H1 (cell line): ENCODE measurements around the gene RFNG. TPM values are rescaled to one million over a fixed set of nuclear protein-coding genes. Genes with fewer than 3 reads are reported as not detected.

Experiments
- CTCF ChIA-PET: fragments of 300-600 bp; sonication (Branson Sonifier 250); formaldehyde crosslinking; loops from one replicate; lab custom pipeline; 2021; ENCODE audit not compliant: partially characterized antibody; lab: Charles Lee
- POLR2A ChIA-PET: fragments of 300-600 bp; sonication (Branson Sonifier 250); formaldehyde crosslinking; loops from one replicate; lab custom pipeline; 2021; ENCODE audit warnings: inconsistent platforms; ENCODE audit not compliant: partially characterized antibody; lab: Charles Lee
- DNase-seq, 2 experiments: peaks; one replicate each; pipeline versions ENCODE4 v3.0.0 to v3.0.0-alpha.2; 2010 to 2022; ENCODE audit warnings: low spot score in 2 of 2, low read depth in 1 of 2, mixed read lengths in 1 of 2
- FAIRE-seq: peaks from 2 replicates; lab custom pipeline; 2011; peaks lifted over from hg19 to GRCh38; lab: Jason Lieb, UNC
- H2AFZ ChIP-seq: 2 replicates; pipeline ENCODE4 v1.8.1; 2012; ENCODE audit warnings: low read length, inconsistent platforms
- H2AK5ac ChIP-seq: 2 replicates; pipeline ENCODE4 v1.6.1; 2013; ENCODE audit warnings: low read depth, low read length
- H2BK120ac ChIP-seq: replicated peaks from 2 replicates; pipeline ENCODE3; 2013; ENCODE audit warnings: low read depth, low read length, inconsistent platforms
- H2BK12ac ChIP-seq: 2 replicates; pipeline ENCODE4 v1.6.1; 2013; ENCODE audit warnings: low read depth, low read length
- H2BK15ac ChIP-seq: 2 replicates; pipeline ENCODE4 v1.6.1; 2013; ENCODE audit warnings: low read length
- H2BK20ac ChIP-seq: 2 replicates; pipeline ENCODE4 v1.6.1; 2013; ENCODE audit warnings: low read length
- H2BK5ac ChIP-seq: 2 replicates; pipeline ENCODE4 v1.6.1; 2013; ENCODE audit warnings: low read depth, low read length
- H3K14ac ChIP-seq: 2 replicates; pipeline ENCODE4 v1.6.1; 2013; ENCODE audit warnings: inconsistent platforms; ENCODE audit not compliant: insufficient read length
- H3K18ac ChIP-seq: 2 replicates; pipeline ENCODE4 v1.6.1; 2013; ENCODE audit warnings: low read length; ENCODE audit errors: extremely low read depth
- H3K23ac ChIP-seq: 2 replicates; pipeline ENCODE4 v1.6.1; 2013; ENCODE audit warnings: inconsistent platforms; ENCODE audit not compliant: insufficient read length
- H3K23me2 ChIP-seq: 2 replicates; pipeline ENCODE4 v1.6.1; 2013; ENCODE audit warnings: low read depth, low read length
- H3K27ac ChIP-seq: 2 replicates; pipeline ENCODE4 v1.6.1; 2011; ENCODE audit warnings: low read depth, low read length, inconsistent platforms
- H3K27me3 ChIP-seq, 4 experiments: replicated peaks in 1 of 4; 1 replicate in 1 of 4; 2 replicates in 3 of 4; pipeline versions ENCODE4 v1.6.1 to v1.8.1; 2011 to 2013; ENCODE audit warnings: low read length in 3 of 4, mild to moderate bottlenecking in 3 of 4, inconsistent platforms in 2 of 4, mixed read lengths in 2 of 4, moderate library complexity in 1 of 4; ENCODE audit not compliant: control insufficient read depth in 3 of 4, insufficient read depth in 3 of 4; ENCODE audit errors: extremely low read depth in 1 of 4
- H3K36me3 ChIP-seq, 4 experiments: 2 replicates each; pipeline versions ENCODE4 v1.6.1 to v1.8.1; 2011 to 2013; ENCODE audit warnings: mild to moderate bottlenecking in 4 of 4, low read length in 3 of 4, moderate library complexity in 2 of 4, control low read depth in 1 of 4, inconsistent platforms in 1 of 4; ENCODE audit not compliant: insufficient read depth in 4 of 4, control insufficient read depth in 2 of 4
- H3K4ac ChIP-seq: replicated peaks from 2 replicates; pipeline ENCODE3; 2013; ENCODE audit warnings: low read length, low read depth, mixed read lengths, inconsistent platforms; ENCODE audit not compliant: insufficient read length
- H3K4me1 ChIP-seq, 4 experiments: replicated peaks in 1 of 4; 1 replicate in 1 of 4; 2 replicates in 3 of 4; pipeline versions ENCODE4 v1.6.1 to v1.8.1; 2011 to 2013; ENCODE audit warnings: low read length in 3 of 4, inconsistent platforms in 2 of 4, mixed read lengths in 1 of 4; ENCODE audit not compliant: insufficient read depth in 4 of 4, control insufficient read depth in 3 of 4
- H3K4me2 ChIP-seq, 2 experiments: 2 replicates each; pipeline versions ENCODE4 v1.6.1 to v1.8.1; 2011 to 2013; ENCODE audit warnings: low read depth in 2 of 2, low read length in 2 of 2, control low read depth in 1 of 2, inconsistent platforms in 1 of 2, mild to moderate bottlenecking in 1 of 2; ENCODE audit not compliant: insufficient read depth in 1 of 2
- H3K4me3 ChIP-seq, 4 experiments: fragments of 200-600, 300-600 bp in 1 of 4; sonication (generic), shearing (Covaris generic), sonication (Bioruptor Twin) in 1 of 4; 2 replicates each; pipeline versions ENCODE4 v1.5.1 to v1.8.1; 2011 to 2016; ENCODE audit warnings: low read length in 4 of 4, low read depth in 3 of 4, control low read depth in 2 of 4, inconsistent platforms in 2 of 4, mild to moderate bottlenecking in 2 of 4, mixed read lengths in 1 of 4, moderate library complexity in 1 of 4; ENCODE audit not compliant: insufficient read depth in 2 of 4; ENCODE audit errors: extremely low read depth in 1 of 4
- H3K56ac ChIP-seq: replicated peaks from 2 replicates; pipeline ENCODE3; 2013; ENCODE audit warnings: low read depth, mild to moderate bottlenecking, mixed read lengths, low read length, inconsistent platforms; ENCODE audit not compliant: insufficient read length
- H3K79me1 ChIP-seq: 2 replicates; pipeline ENCODE4 v1.6.1; 2013; ENCODE audit warnings: low read depth, low read length, control low read depth
- H3K79me2 ChIP-seq, 2 experiments: 2 replicates each; pipeline versions ENCODE4 v1.6.1 to v1.8.1; 2012 to 2013; ENCODE audit warnings: low read length in 2 of 2, mild to moderate bottlenecking in 2 of 2, inconsistent platforms in 1 of 2; ENCODE audit not compliant: insufficient read depth in 2 of 2, control insufficient read depth in 1 of 2
- H3K9ac ChIP-seq, 4 experiments: replicated peaks in 1 of 4; 1 replicate in 1 of 4; 2 replicates in 3 of 4; pipeline versions ENCODE4 v1.6.1 to v1.8.1; 2011 to 2013; ENCODE audit warnings: low read depth in 3 of 4, low read length in 3 of 4, control low read depth in 2 of 4, mild to moderate bottlenecking in 2 of 4, moderate library complexity in 2 of 4, inconsistent platforms in 1 of 4; ENCODE audit errors: extremely low read depth in 1 of 4
- H3K9me3 ChIP-seq, 2 experiments: 2 replicates each; pipeline versions ENCODE4 v1.6.1 to v1.8.1; 2012 to 2013; ENCODE audit warnings: mild to moderate bottlenecking in 2 of 2, moderate library complexity in 2 of 2, control low read depth in 1 of 2, inconsistent platforms in 1 of 2, low read depth in 1 of 2, low read length in 1 of 2, mixed read lengths in 1 of 2; ENCODE audit not compliant: insufficient read depth in 2 of 2
- H4K20me1 ChIP-seq, 2 experiments: replicated peaks in 1 of 2; 2 replicates each; pipeline versions ENCODE3 to v1.8.1; 2011 to 2013; ENCODE audit warnings: inconsistent platforms in 2 of 2, low read length in 2 of 2, mild to moderate bottlenecking in 1 of 2; ENCODE audit not compliant: insufficient read depth in 2 of 2, control insufficient read depth in 1 of 2
- H4K5ac ChIP-seq: 2 replicates; pipeline ENCODE4 v1.6.1; 2013; ENCODE audit warnings: low read length, low read depth, mixed read lengths, inconsistent platforms; ENCODE audit not compliant: insufficient read length
- H4K8ac ChIP-seq: 2 replicates; pipeline ENCODE4 v1.8.0; 2013; ENCODE audit warnings: mild to moderate bottlenecking, moderate library complexity, low read length, inconsistent platforms; ENCODE audit not compliant: insufficient read depth; ENCODE audit errors: extremely low read depth
- H4K91ac ChIP-seq: replicated peaks from 2 replicates; pipeline ENCODE3; 2013; ENCODE audit warnings: low read length, mixed read lengths, inconsistent platforms; ENCODE audit not compliant: insufficient read length
- ATF3 ChIP-seq: IDR thresholded peaks from 2 replicates; pipeline ENCODE4 v1.6.1; 2011; ENCODE audit warnings: low read depth, mild to moderate bottlenecking, low read length; ENCODE audit not compliant: insufficient read depth
- CBX5 ChIP-seq: fragments of 300-800, 300-1000 bp; sonication (generic); IDR thresholded peaks from 2 replicates; pipeline ENCODE4 v1.7.1; 2016; ENCODE audit warnings: antibody characterized with exemption, low read length, low read depth
- CHD1 ChIP-seq: IDR thresholded peaks from 2 replicates; pipeline ENCODE4 v1.6.1; 2012; ENCODE audit warnings: low read depth, low read length, improper control_type of control experiment
- FOSL1 ChIP-seq: IDR thresholded peaks from 2 replicates; pipeline ENCODE4 v1.6.1; 2011; ENCODE audit warnings: mild to moderate bottlenecking, low read depth, low read length, moderate library complexity; ENCODE audit not compliant: insufficient read depth
- MAX ChIP-seq: IDR thresholded peaks from 2 replicates; pipeline ENCODE4 v1.6.1; 2012; ENCODE audit warnings: inconsistent platforms
- SP2 ChIP-seq: IDR thresholded peaks from 2 replicates; pipeline ENCODE4 v1.6.1; 2012; ENCODE audit warnings: mild to moderate bottlenecking, low read length, inconsistent platforms
- TEAD4 ChIP-seq: IDR thresholded peaks from 2 replicates; pipeline ENCODE4 v1.6.1; 2012; ENCODE audit warnings: low read depth, low read length, inconsistent platforms, mixed read lengths
- WGBS, 2 experiments: shearing (Covaris generic) in 1 of 2; methylation state at CpG; one replicate each; pipeline versions ENCODE4 v1.1.6 to v1.1.7; 2013 to 2015; ENCODE audit warnings: low lambda C conversion rate in 2 of 2, mixed read lengths in 2 of 2, inconsistent platforms in 1 of 2, low coverage in 1 of 2, missing lambda C conversion rate in 1 of 2; ENCODE audit not compliant: insufficient replicate concordance in 2 of 2, insufficient coverage in 1 of 2, insufficient read length in 1 of 2; ENCODE audit errors: extremely low coverage in 1 of 2, missing lambda C conversion rate in 1 of 2; 5-methylcytosine and 5-hydroxymethylcytosine counted together
- polyA plus RNA-seq, 7 experiments: library from polyadenylated mRNA; depleted of rRNA in 3 of 7; stranded (reverse) in 5 of 7; unstranded in 2 of 7; fragments of >200 nt in 5 of 7; fragments of 200-250 nt in 2 of 7; gene quantifications; 1 replicate in 5 of 7; 2 replicates in 1 of 7; 4 replicates in 1 of 7; pipeline versions ENCODE4 v1.2.1 to v1.2.3, GENCODE V29; 2011 to 2013; ENCODE audit warnings: missing spikeins in 2 of 7, mixed read lengths in 2 of 7
- total RNA-seq: library from RNA; stranded (reverse); fragmentation: NEBNext Ultra II Directional; extraction: Animal tissue kit (Norgen Biotek cat#: 25700); gene quantifications from 2 replicates; pipeline ENCODE4 v1.2.1, GENCODE V29; 2021
- TF ChIP-seq, protein P1 (sequence below): IDR thresholded peaks from 2 replicates; pipeline ENCODE4 v1.6.1; 2012; ENCODE audit warnings: inconsistent platforms
- TF ChIP-seq, protein P2 (sequence below), 3 experiments: IDR thresholded peaks; 1 replicate in 2 of 3; 2 replicates in 1 of 3; pipeline versions ENCODE4 v1.5.1 to v1.6.1; 2011; ENCODE audit warnings: low read length in 3 of 3, mild to moderate bottlenecking in 3 of 3, inconsistent platforms in 2 of 3, low read depth in 1 of 3, moderate library complexity in 1 of 3; ENCODE audit not compliant: insufficient read depth in 1 of 3; ENCODE audit errors: control extremely low read depth in 1 of 3

Gene RFNG
- total and polyA plus RNA-seq, 2 of the 8 experiments (the other 6 are each of a cell fraction or from before 2014, with no cell fraction given): 26.7 to 28.4 TPM

DNA sequence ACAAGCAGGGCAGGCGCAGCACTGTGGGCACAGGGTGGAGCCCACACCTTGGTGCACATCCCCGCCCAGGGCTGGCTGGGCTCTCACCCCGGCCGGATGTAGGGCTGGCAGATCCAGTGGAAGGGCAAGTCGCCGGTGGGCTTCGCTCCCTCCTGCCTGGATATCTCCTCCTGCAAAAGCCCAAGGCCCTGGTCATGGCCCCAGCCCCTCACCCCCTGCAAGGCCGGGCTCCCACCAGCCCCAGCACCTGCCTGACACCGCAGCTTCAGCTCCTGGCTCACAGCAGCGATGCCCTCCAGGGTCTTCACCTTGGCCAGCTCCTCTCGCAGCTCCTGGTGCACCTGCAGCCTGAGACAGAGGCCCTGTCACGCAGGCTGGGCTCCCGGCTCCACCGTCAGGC lies 9.0 kb upstream of the RFNG start:
- Histone ChIP-seq H3K27ac (no peak overlapping the region), H3K18ac (no peak overlapping the region), H3K14ac (no peak overlapping the region), H3K23ac (no peak overlapping the region), H4K20me1 (peaks cover 0 to 18% of the 10 kb centered on the region in 2 experiments), H3K4ac (no peak overlapping the region), H2BK120ac (no peak overlapping the region), H3K4me3 (no peak overlapping the region), H4K91ac (no peak overlapping the region), H3K23me2 (peaks cover 8% of the 10 kb centered on the region; the same call in 1 of the 2 replicates), H2AK5ac (no peak overlapping the region), H4K5ac (no peak overlapping the region), H3K79me1 (peaks cover 5% of the 10 kb centered on the region; the same call in 1 of the 2 replicates), H3K4me1 (peaks cover 0 to 6% (median 4%) of the 10 kb centered on the region in 4 experiments; a peak in 4 of 7 replicates), H2BK5ac (no peak overlapping the region), H2BK12ac (no peak overlapping the region), H3K56ac (no peak overlapping the region), H3K79me2 (no peaks in the 10 kb centered on the region), H2BK15ac (no peak overlapping the region), H3K9me3 (no peaks in the 10 kb centered on the region), H3K4me2 (no peak overlapping the region), H4K8ac (no peak overlapping the region), H3K36me3 (peaks cover 10 to 32% (median 26%) of the 10 kb centered on the region in 4 experiments; a peak in 5 of 8 replicates), H3K27me3 (no peaks in the 10 kb centered on the region), H2BK20ac (no peak overlapping the region), H2AFZ (no peak overlapping the region), H3K9ac (no peak overlapping the region)
- POLR2A ChIA-PET: interaction anchor here (0.9 to 16.2 kb wide), 15 partner anchors 5 to 39 kb away, joined by 3 to 161 read pairs (median 8); partner anchors contain the start of genes DUS1L, GPS1, RAC3 and RFNG
- DNase-seq (no peak), FAIRE-seq (no peak)
- WGBS, 2 experiments: 91% methylated on average over 14 of the region's 14 CpGs; no CpG with 5 or more reads in 1 of the 2 experiments
- CTCF ChIA-PET: interaction anchor here (0.9 to 1.2 kb wide), 5 partner anchors 9 to 40 kb away, joined by 3 to 4 read pairs (median 3); partner anchors contain the start of genes DCXR, GPS1 and RFNG
- TF ChIP-seq SP2 (no peak), MAX (no peak), CBX5 (no peak), FOSL1 (no peak), ATF3 (no peak), TEAD4 (no peak), CHD1 (no peak)
- TF ChIP-seq, protein P1, sequence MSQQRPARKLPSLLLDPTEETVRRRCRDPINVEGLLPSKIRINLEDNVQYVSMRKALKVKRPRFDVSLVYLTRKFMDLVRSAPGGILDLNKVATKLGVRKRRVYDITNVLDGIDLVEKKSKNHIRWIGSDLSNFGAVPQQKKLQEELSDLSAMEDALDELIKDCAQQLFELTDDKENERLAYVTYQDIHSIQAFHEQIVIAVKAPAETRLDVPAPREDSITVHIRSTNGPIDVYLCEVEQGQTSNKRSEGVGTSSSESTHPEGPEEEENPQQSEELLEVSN: no peak
- TF ChIP-seq, protein P2, sequence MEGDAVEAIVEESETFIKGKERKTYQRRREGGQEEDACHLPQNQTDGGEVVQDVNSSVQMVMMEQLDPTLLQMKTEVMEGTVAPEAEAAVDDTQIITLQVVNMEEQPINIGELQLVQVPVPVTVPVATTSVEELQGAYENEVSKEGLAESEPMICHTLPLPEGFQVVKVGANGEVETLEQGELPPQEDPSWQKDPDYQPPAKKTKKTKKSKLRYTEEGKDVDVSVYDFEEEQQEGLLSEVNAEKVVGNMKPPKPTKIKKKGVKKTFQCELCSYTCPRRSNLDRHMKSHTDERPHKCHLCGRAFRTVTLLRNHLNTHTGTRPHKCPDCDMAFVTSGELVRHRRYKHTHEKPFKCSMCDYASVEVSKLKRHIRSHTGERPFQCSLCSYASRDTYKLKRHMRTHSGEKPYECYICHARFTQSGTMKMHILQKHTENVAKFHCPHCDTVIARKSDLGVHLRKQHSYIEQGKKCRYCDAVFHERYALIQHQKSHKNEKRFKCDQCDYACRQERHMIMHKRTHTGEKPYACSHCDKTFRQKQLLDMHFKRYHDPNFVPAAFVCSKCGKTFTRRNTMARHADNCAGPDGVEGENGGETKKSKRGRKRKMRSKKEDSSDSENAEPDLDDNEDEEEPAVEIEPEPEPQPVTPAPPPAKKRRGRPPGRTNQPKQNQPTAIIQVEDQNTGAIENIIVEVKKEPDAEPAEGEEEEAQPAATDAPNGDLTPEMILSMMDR (IDR thresholded peaks at IDR 0.05; ENCODE audit: control extremely low read depth in 1 of 3, insufficient read depth in 1 of 3, low read depth in 1 of 3, low read length in 3 of 3): no peak
